Sigmoid colon (tissue), 7 donors: ENCODE data around the gene SIRT5. TPM values are rescaled to one million over a fixed set of nuclear protein-coding genes. Genes with fewer than 3 reads are reported as not detected.

Experiments used
- DNase-seq: peaks from one replicate; pipeline ENCODE4 v3.0.0-alpha.2; 2019
- H3K27ac ChIP-seq, 4 donors: fragments of 200-600 bp; sonication (generic); one replicate each; pipeline ENCODE4 v1.5.1; 2016 to 2019; ENCODE audit warnings: mild to moderate bottlenecking in 1 of 4
- H3K27me3 ChIP-seq, 3 donors: fragments of 200-600 bp; sonication (generic); one replicate each; pipeline ENCODE4 v1.5.1; 2019; ENCODE audit warnings: mild to moderate bottlenecking in 1 of 3
- H3K36me3 ChIP-seq, 4 donors: fragments of 200-600 bp; sonication (generic); one replicate each; pipeline ENCODE4 v1.5.1; 2016 to 2019
- H3K4me1 ChIP-seq, 4 donors: fragments of 200-600 bp; sonication (generic); one replicate each; pipeline ENCODE4 v1.5.1; 2017 to 2019
- H3K4me3 ChIP-seq, 4 donors: fragments of 200-600 bp; sonication (generic); one replicate each; pipeline ENCODE4 v1.5.1; 2017 to 2019; ENCODE audit warnings: mild to moderate bottlenecking in 2 of 4, moderate library complexity in 1 of 4
- H3K9me3 ChIP-seq, 4 donors: fragments of 200-600 bp in 3 of 4; sonication (generic) in 3 of 4; one replicate each; pipeline versions ENCODE4 v1.5.1 to v1.6.1; 2013 to 2019
- CTCF ChIP-seq, 4 experiments: fragments of 450-650 bp in 3 of 4; fragments of 200-600 bp in 1 of 4; IDR thresholded peaks; one replicate each; pipeline ENCODE4 v1.5.1; 2016 to 2019; ENCODE audit warnings: antibody characterized with exemption in 4 of 4, mild to moderate bottlenecking in 3 of 4, moderate library complexity in 2 of 4
- EP300 ChIP-seq, 4 donors: sonication (generic); formaldehyde crosslinking; IDR thresholded peaks; one replicate each; pipeline ENCODE4 v1.6.1; 2017; ENCODE audit warnings: antibody characterized with exemption in 4 of 4
- POLR2A ChIP-seq, 2 donors: fragments of 450-650 bp; IDR thresholded peaks; one replicate each; pipeline ENCODE4 v1.6.1; 2016; ENCODE audit warnings: antibody characterized with exemption in 2 of 2, mild to moderate bottlenecking in 2 of 2, moderate library complexity in 2 of 2
- POLR2AphosphoS5 ChIP-seq, 4 donors: sonication (generic); formaldehyde crosslinking; IDR thresholded peaks; one replicate each; pipeline ENCODE4 v1.6.1; 2017; ENCODE audit warnings: antibody characterized with exemption in 4 of 4
- WGBS, 2 donors: extraction: QIAGEN DNeasy Blood & Tissue Kit; methylation state at CpG; one replicate each; pipeline ENCODE4 v1.1.7; 2013; 5-methylcytosine and 5-hydroxymethylcytosine counted together
- intact Hi-C: fragments of 100-400 bp; cut with DNase I; formaldehyde crosslinking; loops from one replicate; pipeline ENCODE4 v1.15.1; 2023
- polyA plus RNA-seq, 3 donors: library from polyadenylated mRNA; stranded (reverse); fragments of 200-250 nt; gene quantifications; one replicate each; pipeline ENCODE4 v1.2.3, GENCODE V29; 2013
- total RNA-seq, 4 donors: library from RNA; depleted of rRNA; stranded (reverse); fragments of >200 nt; gene quantifications; one replicate each; pipeline ENCODE4 v1.1.0, GENCODE V29; 2016
- donor health status: healthy with polysubstance abuse.
- donor health status: Bipolar disorder and iron deficiency.
- donor health status: healthy.

The SIRT5 gene
- total and polyA plus RNA-seq, 7 donors: 5.8 to 13.3 (median 8.4) TPM

GRCh38 chr6:13559251-13559650, 15.2 kb upstream of the SIRT5 start:
- no peak for DNase-seq
- peak overlapping the region in 1 of 4 donors; percentile 16 for H3K27ac ChIP-seq
- intact Hi-C loops: no loop called here
- H3K27me3 ChIP-seq: no peaks in the 10 kb centered on the region
- no peak overlapping the region for H3K4me3 ChIP-seq
- no peaks in the 10 kb centered on the region for H3K9me3 ChIP-seq
- no peaks in the 10 kb centered on the region for H3K36me3 ChIP-seq
- peaks cover 0 to 3% (median 0%) of the 10 kb centered on the region in 4 donors for H3K4me1 ChIP-seq
- TF ChIP-seq POLR2AphosphoS5 (IDR thresholded peaks at IDR 0.05): no peak
- TF ChIP-seq CTCF (IDR thresholded peaks at IDR 0.05): no peak
- no peak for TF ChIP-seq POLR2A (IDR thresholded peaks at IDR 0.05)
- no peak for TF ChIP-seq EP300 (IDR thresholded peaks at IDR 0.05)
- WGBS, 2 donors: 58 to 68% methylated on average over 3 of the region's 3 CpGs

GRCh38 chr6:13559968-13560650, 14.3 kb upstream of the SIRT5 start:
- no peak for DNase-seq
- H3K36me3 ChIP-seq: no peaks in the 10 kb centered on the region
- no peaks in the 10 kb centered on the region for H3K4me1 ChIP-seq
- no peak for TF ChIP-seq CTCF (IDR thresholded peaks at IDR 0.05)
- no peak overlapping the region for H3K27ac ChIP-seq
- H3K4me3 ChIP-seq: no peak overlapping the region
- intact Hi-C loops: no loop called here
- H3K27me3 ChIP-seq: peaks cover 0 to 3% (median 0%) of the 10 kb centered on the region in 3 donors
- no peaks in the 10 kb centered on the region for H3K9me3 ChIP-seq
- WGBS, 2 donors: 93 to 94% methylated on average over 4 of the region's 4 CpGs

GRCh38 chr6:13560651-13561044, 13.8 kb upstream of the SIRT5 start:
- H3K36me3 ChIP-seq: no peaks in the 10 kb centered on the region
- no peaks in the 10 kb centered on the region for H3K9me3 ChIP-seq
- H3K27ac ChIP-seq: no peak overlapping the region
- H3K27me3 ChIP-seq: peaks cover 0 to 3% (median 0%) of the 10 kb centered on the region in 3 donors
- intact Hi-C loops: no loop called here
- TF ChIP-seq POLR2AphosphoS5 (IDR thresholded peaks at IDR 0.05) (no peak), CTCF (IDR thresholded peaks at IDR 0.05) (no peak), EP300 (IDR thresholded peaks at IDR 0.05) (no peak), POLR2A (IDR thresholded peaks at IDR 0.05) (no peak)
- 83 to 94% methylated on average over 2 of the region's 2 CpGs for WGBS, 2 donors
- H3K4me1 ChIP-seq: no peaks in the 10 kb centered on the region
- no peak for DNase-seq
- no peak overlapping the region for H3K4me3 ChIP-seq

- DNase-seq: no peak
- intact Hi-C loops: no loop called here
- H3K27me3 ChIP-seq: peaks cover 0 to 3% (median 0%) of the 10 kb centered on the region in 3 donors
- H3K36me3 ChIP-seq: no peaks in the 10 kb centered on the region
- TF ChIP-seq POLR2AphosphoS5 (IDR thresholded peaks at IDR 0.05): peak in 2 of 4 donors; percentile 9 to 15
- TF ChIP-seq EP300 (IDR thresholded peaks at IDR 0.05): peak in 3 of 4 donors; percentile 11 to 78 (median 23)
- TF ChIP-seq POLR2A (IDR thresholded peaks at IDR 0.05): no peak
- no peak for TF ChIP-seq CTCF (IDR thresholded peaks at IDR 0.05)
- H3K27ac ChIP-seq: peak overlapping the region in 1 of 4 donors; percentile 41
- WGBS, 2 donors: 77 to 85% methylated on average over 10 of the region's 10 CpGs
- no peak overlapping the region for H3K4me3 ChIP-seq
- no peaks in the 10 kb centered on the region for H3K9me3 ChIP-seq
- no peaks in the 10 kb centered on the region for H3K4me1 ChIP-seq
Measured at GRCh38 chr6:13561624-13562267, 12.7 kb upstream of the SIRT5 start.
